Measurements from ENCODE around the gene TRIM71.

GRCh38 chr3:32844914-32845313, 27.1 kb downstream of the TRIM71 start:
- TF ChIP-seq, protein P1, sequence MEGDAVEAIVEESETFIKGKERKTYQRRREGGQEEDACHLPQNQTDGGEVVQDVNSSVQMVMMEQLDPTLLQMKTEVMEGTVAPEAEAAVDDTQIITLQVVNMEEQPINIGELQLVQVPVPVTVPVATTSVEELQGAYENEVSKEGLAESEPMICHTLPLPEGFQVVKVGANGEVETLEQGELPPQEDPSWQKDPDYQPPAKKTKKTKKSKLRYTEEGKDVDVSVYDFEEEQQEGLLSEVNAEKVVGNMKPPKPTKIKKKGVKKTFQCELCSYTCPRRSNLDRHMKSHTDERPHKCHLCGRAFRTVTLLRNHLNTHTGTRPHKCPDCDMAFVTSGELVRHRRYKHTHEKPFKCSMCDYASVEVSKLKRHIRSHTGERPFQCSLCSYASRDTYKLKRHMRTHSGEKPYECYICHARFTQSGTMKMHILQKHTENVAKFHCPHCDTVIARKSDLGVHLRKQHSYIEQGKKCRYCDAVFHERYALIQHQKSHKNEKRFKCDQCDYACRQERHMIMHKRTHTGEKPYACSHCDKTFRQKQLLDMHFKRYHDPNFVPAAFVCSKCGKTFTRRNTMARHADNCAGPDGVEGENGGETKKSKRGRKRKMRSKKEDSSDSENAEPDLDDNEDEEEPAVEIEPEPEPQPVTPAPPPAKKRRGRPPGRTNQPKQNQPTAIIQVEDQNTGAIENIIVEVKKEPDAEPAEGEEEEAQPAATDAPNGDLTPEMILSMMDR (IDR thresholded peaks at IDR 0.05): no peak
- no peak for TF ChIP-seq POLR2A (IDR thresholded peaks at IDR 0.05)
- no peak for TF ChIP-seq POLR2AphosphoS5 (IDR thresholded peaks at IDR 0.05)

Data from breast epithelium (tissue), 3 donors.